K562 (cell line): ENCODE results near the gene RUNX1. TPM values are rescaled to one million over a fixed set of nuclear protein-coding genes. Genes with fewer than 3 reads are reported as not detected.

ENCODE experiments used
- FOXJ3 ChIP-seq: sonication (generic); formaldehyde crosslinking; IDR thresholded peaks from 2 replicates; pipeline ENCODE4 v1.4.0; 2020; ENCODE audit warnings: mild to moderate bottlenecking, missing genetic modification reagents
- PCBP1 ChIP-seq: fragments of 200-400 bp; formaldehyde crosslinking; IDR thresholded peaks from 2 replicates; pipeline ENCODE4 v1.6.1; 2018; ENCODE audit warnings: mild to moderate bottlenecking, low read depth, low read length; ENCODE audit not compliant: poor library complexity, severe bottlenecking
- SRF ChIP-seq, 2 experiments: fragments of 250-450, 450-650 bp in 1 of 2; sonication (Bioruptor Pico) in 1 of 2; sonication (generic) in 1 of 2; formaldehyde crosslinking; IDR thresholded peaks; 2 replicates each; pipeline versions ENCODE4 v1.5.0 to v1.5.1; 2020 to 2022; ENCODE audit warnings: mild to moderate bottlenecking in 1 of 2, missing genetic modification reagents in 1 of 2
- TCF7 ChIP-seq: sonication (generic); IDR thresholded peaks from 2 replicates; pipeline ENCODE4 v1.6.1; 2016; ENCODE audit warnings: antibody characterized with exemption, borderline replicate concordance
- TEAD1 ChIP-seq, 2 experiments: fragments of 450-650 bp in 1 of 2; sonication (generic) in 1 of 2; formaldehyde crosslinking; IDR thresholded peaks; 2 replicates each; pipeline versions ENCODE4 v1.4.0 to v1.8.0; 2020 to 2022; ENCODE audit warnings: mild to moderate bottlenecking in 2 of 2, missing genetic modification reagents in 1 of 2
- ZNF717 ChIP-seq: fragments of 250-450 bp; sonication (Bioruptor Pico); IDR thresholded peaks from 2 replicates; pipeline ENCODE4 v1.5.0; 2021
- polyA plus RNA-seq, 8 experiments: library from polyadenylated mRNA; depleted of rRNA in 4 of 8; stranded (reverse) in 5 of 8; unstranded in 3 of 8; fragments of >200 nt; fragmentation: Nextera tagmentation in 2 of 8; fragmentation: Illumina TruSeq in 1 of 8; extraction: Ambion mirVana in 2 of 8; extraction: Trizol in 1 of 8; gene quantifications; 2 replicates each; pipeline versions ENCODE4 v1.2.1 to v1.2.3, GENCODE V29; 2011 to 2014; ENCODE audit warnings: inconsistent platforms in 1 of 8, missing spikeins in 1 of 8
- total RNA-seq, 7 experiments: library from RNA; depleted of rRNA in 6 of 7; stranded (reverse); fragments of >200 nt in 6 of 7; fragmentation: Illumina TruSeq in 2 of 7; extraction: Trizol in 2 of 7; gene quantifications; 2 replicates each; pipeline versions ENCODE4 v1.2.1 to v1.2.3, GENCODE V29; 2011 to 2021; ENCODE audit warnings: low replicate concordance in 1 of 7
- TF ChIP-seq, protein P1 (sequence below), 2 experiments: fragments of 450-650 bp in 1 of 2; IDR thresholded peaks; 2 replicates each; pipeline ENCODE4 v1.6.1; 2011 to 2017; ENCODE audit warnings: low read depth in 2 of 2, antibody characterized with exemption in 1 of 2, borderline replicate concordance in 1 of 2, low read length in 1 of 2, mild to moderate bottlenecking in 1 of 2, mixed read lengths in 1 of 2; ENCODE audit not compliant: control insufficient read depth in 1 of 2
- TF ChIP-seq, protein P2 (sequence below): fragments of 450-650 bp; IDR thresholded peaks from 2 replicates; pipeline ENCODE4 v1.6.1; 2017; ENCODE audit warnings: mild to moderate bottlenecking, moderate library complexity
- TF ChIP-seq, protein P3 (sequence below): fragments of 250-450 bp; sonication (Bioruptor Pico); IDR thresholded peaks from 2 replicates; pipeline ENCODE4 v1.4.0; 2020
- TF ChIP-seq, protein P4 (sequence below), 2 experiments: fragments of 150-350 bp in 1 of 2; IDR thresholded peaks; 2 replicates each; pipeline ENCODE4 v1.6.1; 2012 to 2016; ENCODE audit warnings: low read depth in 2 of 2, low read length in 2 of 2, mild to moderate bottlenecking in 1 of 2, moderate library complexity in 1 of 2

The RUNX1 gene
- total and polyA plus RNA-seq, 9 of the 15 experiments (the other 6 are each of a cell fraction or from before 2014, with no cell fraction given), result 2.2 to 68.6 (median 17.8) TPM

DNA sequence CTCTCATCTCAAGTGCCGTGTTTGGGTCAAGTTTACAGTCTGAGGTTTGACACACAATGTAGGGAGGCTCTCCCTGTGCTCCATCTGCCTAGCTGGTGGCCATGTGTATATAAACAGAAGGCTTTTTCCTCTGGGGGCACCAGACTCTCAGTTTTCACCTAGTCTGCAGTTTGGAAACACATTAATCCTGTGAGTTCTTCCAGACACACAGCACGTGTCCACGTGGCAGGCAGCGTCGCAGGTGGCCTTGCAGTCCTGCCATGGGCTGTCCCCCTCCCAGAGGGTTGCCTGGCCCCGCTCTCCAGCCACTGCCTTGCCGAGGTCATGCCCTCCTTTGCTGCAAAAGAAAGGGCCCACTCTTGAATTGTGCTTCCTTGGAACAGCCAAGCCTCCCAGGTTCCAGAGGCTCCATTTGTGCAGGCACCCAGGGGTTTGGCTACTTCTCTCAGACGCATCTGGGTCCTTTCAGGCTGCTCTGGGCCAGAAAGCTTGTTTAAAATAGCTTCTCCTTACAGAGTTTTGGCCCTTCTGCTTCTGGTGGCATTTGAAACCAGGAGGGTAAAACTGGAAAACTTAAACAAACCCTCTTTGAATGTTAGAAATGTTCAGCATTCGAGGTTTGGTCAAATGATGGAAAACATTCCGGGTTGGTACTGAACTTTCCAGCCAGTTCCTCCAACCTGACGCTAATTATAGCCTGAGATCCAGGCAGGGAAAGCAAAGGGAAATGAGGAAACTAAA lies 4.4 kb upstream of the RUNX1 start (continued):
- TF ChIP-seq, protein P1, sequence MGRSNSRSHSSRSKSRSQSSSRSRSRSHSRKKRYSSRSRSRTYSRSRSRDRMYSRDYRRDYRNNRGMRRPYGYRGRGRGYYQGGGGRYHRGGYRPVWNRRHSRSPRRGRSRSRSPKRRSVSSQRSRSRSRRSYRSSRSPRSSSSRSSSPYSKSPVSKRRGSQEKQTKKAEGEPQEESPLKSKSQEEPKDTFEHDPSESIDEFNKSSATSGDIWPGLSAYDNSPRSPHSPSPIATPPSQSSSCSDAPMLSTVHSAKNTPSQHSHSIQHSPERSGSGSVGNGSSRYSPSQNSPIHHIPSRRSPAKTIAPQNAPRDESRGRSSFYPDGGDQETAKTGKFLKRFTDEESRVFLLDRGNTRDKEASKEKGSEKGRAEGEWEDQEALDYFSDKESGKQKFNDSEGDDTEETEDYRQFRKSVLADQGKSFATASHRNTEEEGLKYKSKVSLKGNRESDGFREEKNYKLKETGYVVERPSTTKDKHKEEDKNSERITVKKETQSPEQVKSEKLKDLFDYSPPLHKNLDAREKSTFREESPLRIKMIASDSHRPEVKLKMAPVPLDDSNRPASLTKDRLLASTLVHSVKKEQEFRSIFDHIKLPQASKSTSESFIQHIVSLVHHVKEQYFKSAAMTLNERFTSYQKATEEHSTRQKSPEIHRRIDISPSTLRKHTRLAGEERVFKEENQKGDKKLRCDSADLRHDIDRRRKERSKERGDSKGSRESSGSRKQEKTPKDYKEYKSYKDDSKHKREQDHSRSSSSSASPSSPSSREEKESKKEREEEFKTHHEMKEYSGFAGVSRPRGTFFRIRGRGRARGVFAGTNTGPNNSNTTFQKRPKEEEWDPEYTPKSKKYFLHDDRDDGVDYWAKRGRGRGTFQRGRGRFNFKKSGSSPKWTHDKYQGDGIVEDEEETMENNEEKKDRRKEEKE (IDR thresholded peaks at IDR 0.05; ENCODE audit: borderline replicate concordance in 1 of 2, control insufficient read depth in 1 of 2, low read depth in 2 of 2, low read length in 1 of 2), result no peak
- TF ChIP-seq, protein P2, sequence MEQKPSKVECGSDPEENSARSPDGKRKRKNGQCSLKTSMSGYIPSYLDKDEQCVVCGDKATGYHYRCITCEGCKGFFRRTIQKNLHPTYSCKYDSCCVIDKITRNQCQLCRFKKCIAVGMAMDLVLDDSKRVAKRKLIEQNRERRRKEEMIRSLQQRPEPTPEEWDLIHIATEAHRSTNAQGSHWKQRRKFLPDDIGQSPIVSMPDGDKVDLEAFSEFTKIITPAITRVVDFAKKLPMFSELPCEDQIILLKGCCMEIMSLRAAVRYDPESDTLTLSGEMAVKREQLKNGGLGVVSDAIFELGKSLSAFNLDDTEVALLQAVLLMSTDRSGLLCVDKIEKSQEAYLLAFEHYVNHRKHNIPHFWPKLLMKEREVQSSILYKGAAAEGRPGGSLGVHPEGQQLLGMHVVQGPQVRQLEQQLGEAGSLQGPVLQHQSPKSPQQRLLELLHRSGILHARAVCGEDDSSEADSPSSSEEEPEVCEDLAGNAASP, result no peak
- no peak for TF ChIP-seq FOXJ3
- TF ChIP-seq, protein P3, sequence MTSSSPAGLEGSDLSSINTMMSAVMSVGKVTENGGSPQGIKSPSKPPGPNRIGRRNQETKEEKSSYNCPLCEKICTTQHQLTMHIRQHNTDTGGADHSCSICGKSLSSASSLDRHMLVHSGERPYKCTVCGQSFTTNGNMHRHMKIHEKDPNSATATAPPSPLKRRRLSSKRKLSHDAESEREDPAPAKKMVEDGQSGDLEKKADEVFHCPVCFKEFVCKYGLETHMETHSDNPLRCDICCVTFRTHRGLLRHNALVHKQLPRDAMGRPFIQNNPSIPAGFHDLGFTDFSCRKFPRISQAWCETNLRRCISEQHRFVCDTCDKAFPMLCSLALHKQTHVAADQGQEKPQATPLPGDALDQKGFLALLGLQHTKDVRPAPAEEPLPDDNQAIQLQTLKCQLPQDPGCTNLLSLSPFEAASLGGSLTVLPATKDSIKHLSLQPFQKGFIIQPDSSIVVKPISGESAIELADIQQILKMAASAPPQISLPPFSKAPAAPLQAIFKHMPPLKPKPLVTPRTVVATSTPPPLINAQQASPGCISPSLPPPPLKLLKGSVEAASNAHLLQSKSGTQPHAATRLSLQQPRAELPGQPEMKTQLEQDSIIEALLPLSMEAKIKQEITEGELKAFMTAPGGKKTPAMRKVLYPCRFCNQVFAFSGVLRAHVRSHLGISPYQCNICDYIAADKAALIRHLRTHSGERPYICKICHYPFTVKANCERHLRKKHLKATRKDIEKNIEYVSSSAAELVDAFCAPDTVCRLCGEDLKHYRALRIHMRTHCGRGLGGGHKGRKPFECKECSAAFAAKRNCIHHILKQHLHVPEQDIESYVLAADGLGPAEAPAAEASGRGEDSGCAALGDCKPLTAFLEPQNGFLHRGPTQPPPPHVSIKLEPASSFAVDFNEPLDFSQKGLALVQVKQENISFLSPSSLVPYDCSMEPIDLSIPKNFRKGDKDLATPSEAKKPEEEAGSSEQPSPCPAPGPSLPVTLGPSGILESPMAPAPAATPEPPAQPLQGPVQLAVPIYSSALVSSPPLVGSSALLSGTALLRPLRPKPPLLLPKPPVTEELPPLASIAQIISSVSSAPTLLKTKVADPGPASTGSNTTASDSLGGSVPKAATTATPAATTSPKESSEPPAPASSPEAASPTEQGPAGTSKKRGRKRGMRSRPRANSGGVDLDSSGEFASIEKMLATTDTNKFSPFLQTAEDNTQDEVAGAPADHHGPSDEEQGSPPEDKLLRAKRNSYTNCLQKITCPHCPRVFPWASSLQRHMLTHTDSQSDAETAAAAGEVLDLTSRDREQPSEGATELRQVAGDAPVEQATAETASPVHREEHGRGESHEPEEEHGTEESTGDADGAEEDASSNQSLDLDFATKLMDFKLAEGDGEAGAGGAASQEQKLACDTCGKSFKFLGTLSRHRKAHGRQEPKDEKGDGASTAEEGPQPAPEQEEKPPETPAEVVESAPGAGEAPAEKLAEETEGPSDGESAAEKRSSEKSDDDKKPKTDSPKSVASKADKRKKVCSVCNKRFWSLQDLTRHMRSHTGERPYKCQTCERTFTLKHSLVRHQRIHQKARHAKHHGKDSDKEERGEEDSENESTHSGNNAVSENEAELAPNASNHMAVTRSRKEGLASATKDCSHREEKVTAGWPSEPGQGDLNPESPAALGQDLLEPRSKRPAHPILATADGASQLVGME (CRISPR knock-in tag), result 0 out of 2 replicates have a peak, but pooled peaks have one; percentile 29
- TF ChIP-seq TEAD1 (CRISPR knock-in tag; IDR thresholded peaks at IDR 0.05), result no peak
- TF ChIP-seq SRF (CRISPR knock-in tag; IDR thresholded peaks at IDR 0.05), result no peak
- no peak for TF ChIP-seq TCF7
- TF ChIP-seq, protein P4, sequence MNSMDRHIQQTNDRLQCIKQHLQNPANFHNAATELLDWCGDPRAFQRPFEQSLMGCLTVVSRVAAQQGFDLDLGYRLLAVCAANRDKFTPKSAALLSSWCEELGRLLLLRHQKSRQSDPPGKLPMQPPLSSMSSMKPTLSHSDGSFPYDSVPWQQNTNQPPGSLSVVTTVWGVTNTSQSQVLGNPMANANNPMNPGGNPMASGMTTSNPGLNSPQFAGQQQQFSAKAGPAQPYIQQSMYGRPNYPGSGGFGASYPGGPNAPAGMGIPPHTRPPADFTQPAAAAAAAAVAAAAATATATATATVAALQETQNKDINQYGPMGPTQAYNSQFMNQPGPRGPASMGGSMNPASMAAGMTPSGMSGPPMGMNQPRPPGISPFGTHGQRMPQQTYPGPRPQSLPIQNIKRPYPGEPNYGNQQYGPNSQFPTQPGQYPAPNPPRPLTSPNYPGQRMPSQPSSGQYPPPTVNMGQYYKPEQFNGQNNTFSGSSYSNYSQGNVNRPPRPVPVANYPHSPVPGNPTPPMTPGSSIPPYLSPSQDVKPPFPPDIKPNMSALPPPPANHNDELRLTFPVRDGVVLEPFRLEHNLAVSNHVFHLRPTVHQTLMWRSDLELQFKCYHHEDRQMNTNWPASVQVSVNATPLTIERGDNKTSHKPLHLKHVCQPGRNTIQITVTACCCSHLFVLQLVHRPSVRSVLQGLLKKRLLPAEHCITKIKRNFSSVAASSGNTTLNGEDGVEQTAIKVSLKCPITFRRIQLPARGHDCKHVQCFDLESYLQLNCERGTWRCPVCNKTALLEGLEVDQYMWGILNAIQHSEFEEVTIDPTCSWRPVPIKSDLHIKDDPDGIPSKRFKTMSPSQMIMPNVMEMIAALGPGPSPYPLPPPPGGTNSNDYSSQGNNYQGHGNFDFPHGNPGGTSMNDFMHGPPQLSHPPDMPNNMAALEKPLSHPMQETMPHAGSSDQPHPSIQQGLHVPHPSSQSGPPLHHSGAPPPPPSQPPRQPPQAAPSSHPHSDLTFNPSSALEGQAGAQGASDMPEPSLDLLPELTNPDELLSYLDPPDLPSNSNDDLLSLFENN (IDR thresholded peaks at IDR 0.05; ENCODE audit: low read depth in 2 of 2, low read length in 2 of 2), result no peak
- TF ChIP-seq PCBP1, result no peak
- no peak for TF ChIP-seq ZNF717 (CRISPR knock-in tag)
